D721Med (cell line): ENCODE measurements around the gene RPGR.

ENCODE experiments used
- DNase-seq: peaks from one replicate; pipeline ENCODE4 v3.0.0; 2011; ENCODE audit warnings: low spot score; ENCODE audit not compliant: insufficient read length
- FAIRE-seq: peaks from 2 replicates; lab custom pipeline; 2011; peaks lifted over from hg19 to GRCh38; lab: Jason Lieb, UNC
- CTCF ChIP-seq: IDR thresholded peaks from 2 replicates; pipeline ENCODE4 v1.5.1; 2012; ENCODE audit warnings: mild to moderate bottlenecking, control low read depth; ENCODE audit not compliant: insufficient read depth; ENCODE audit errors: missing control alignments

The RPGR gene

GRCh38 chrX:38279188-38279587 lies 48.1 kb downstream of the RPGR start:
- no peak for DNase-seq
- no peak for TF ChIP-seq CTCF
- no peak for FAIRE-seq

- no peak for DNase-seq
- no peak for FAIRE-seq
- no peak for TF ChIP-seq CTCF
Measured at GRCh38 chrX:38278682-38279081, 48.6 kb downstream of the RPGR start.

- TF ChIP-seq CTCF = no peak
- DNase-seq (no peak), FAIRE-seq (no peak)
Measured at GRCh38 chrX:38277802-38278201, 49.5 kb downstream of the RPGR start.

GRCh38 chrX:38277136-38277535 lies 50.2 kb downstream of the RPGR start:
- FAIRE-seq (no peak), DNase-seq (no peak)
- no peak for TF ChIP-seq CTCF

- no peak for TF ChIP-seq CTCF
- FAIRE-seq (no peak), DNase-seq (no peak)
Measured at GRCh38 chrX:38276089-38276488, 51.2 kb downstream of the RPGR start.

- no peak for TF ChIP-seq CTCF
- no peak for DNase-seq
- no peak for FAIRE-seq
Measured at GRCh38 chrX:38275615-38276014, 51.7 kb downstream of the RPGR start.

GRCh38 chrX:38273453-38273852 lies 53.9 kb downstream of the RPGR start:
- FAIRE-seq (no peak), DNase-seq (no peak)
- no peak for TF ChIP-seq CTCF
